Neural cell (in vitro differentiated cells): Measurements from ENCODE around the gene CXCL17.

Experiments
- EP300 ChIP-seq: fragments of 450-650 bp; conservative IDR thresholded peaks from 2 replicates; pipeline ENCODE4 v1.6.1; 2014; ENCODE audit warnings: antibody characterized with exemption, mild to moderate bottlenecking, moderate library complexity; ENCODE audit not compliant: poor library complexity, severe bottlenecking
- EZH2 ChIP-seq: fragments of 200-600, 300-800 bp; shearing (Covaris generic), sonication (generic); IDR thresholded peaks from 2 replicates; pipeline ENCODE4 v1.6.1; 2014; ENCODE audit warnings: antibody characterized with exemption, low read length, borderline replicate concordance, mild to moderate bottlenecking; ENCODE audit not compliant: insufficient read depth, poor library complexity, severe bottlenecking
- MXI1 ChIP-seq: fragments of 450-650 bp; conservative IDR thresholded peaks from 2 replicates; pipeline ENCODE4 v1.6.1; 2014; ENCODE audit warnings: antibody characterized with exemption, mild to moderate bottlenecking; ENCODE audit not compliant: poor library complexity, severe bottlenecking
- SMC3 ChIP-seq: fragments of 450-650 bp; conservative IDR thresholded peaks from 2 replicates; pipeline ENCODE4 v1.6.1; 2014; ENCODE audit warnings: antibody characterized with exemption, mild to moderate bottlenecking, moderate library complexity; ENCODE audit not compliant: poor library complexity
- TAF1 ChIP-seq: IDR thresholded peaks from 2 replicates; pipeline ENCODE4 v1.6.1; 2012; ENCODE audit warnings: low read depth
- TF ChIP-seq, protein P1 (sequence below): fragments of 450-650 bp; IDR thresholded peaks from 2 replicates; pipeline ENCODE4 v1.5.1; 2014; ENCODE audit warnings: antibody characterized with exemption, mild to moderate bottlenecking, moderate library complexity; ENCODE audit not compliant: poor library complexity, severe bottlenecking

DNA sequence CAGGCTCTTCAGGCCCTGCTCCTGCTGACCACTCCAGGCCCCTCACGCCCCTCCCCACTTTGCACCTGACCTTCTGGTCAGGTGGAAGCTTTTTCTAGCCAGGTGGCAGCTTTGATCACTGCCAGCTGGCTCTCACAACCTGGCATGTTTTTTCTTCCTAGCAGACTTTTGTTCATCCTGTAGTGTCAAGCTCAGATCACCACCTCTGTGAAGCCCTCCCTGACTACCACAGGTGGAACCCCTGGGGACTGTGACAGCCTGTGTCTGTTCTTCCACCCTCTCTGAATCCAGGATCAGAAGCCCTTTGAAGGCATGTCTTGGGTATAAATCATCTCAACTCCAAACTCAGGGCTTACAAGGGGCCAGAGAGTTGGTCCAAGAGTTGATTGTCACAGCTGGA, 42.3 kb downstream of the CXCL17 start:
- TF ChIP-seq, protein P1, sequence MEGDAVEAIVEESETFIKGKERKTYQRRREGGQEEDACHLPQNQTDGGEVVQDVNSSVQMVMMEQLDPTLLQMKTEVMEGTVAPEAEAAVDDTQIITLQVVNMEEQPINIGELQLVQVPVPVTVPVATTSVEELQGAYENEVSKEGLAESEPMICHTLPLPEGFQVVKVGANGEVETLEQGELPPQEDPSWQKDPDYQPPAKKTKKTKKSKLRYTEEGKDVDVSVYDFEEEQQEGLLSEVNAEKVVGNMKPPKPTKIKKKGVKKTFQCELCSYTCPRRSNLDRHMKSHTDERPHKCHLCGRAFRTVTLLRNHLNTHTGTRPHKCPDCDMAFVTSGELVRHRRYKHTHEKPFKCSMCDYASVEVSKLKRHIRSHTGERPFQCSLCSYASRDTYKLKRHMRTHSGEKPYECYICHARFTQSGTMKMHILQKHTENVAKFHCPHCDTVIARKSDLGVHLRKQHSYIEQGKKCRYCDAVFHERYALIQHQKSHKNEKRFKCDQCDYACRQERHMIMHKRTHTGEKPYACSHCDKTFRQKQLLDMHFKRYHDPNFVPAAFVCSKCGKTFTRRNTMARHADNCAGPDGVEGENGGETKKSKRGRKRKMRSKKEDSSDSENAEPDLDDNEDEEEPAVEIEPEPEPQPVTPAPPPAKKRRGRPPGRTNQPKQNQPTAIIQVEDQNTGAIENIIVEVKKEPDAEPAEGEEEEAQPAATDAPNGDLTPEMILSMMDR, result no peak
- TF ChIP-seq TAF1, result no peak
- TF ChIP-seq EZH2, result no peak
- no peak for TF ChIP-seq EP300
- no peak for TF ChIP-seq MXI1
- no peak for TF ChIP-seq SMC3
